Chondrocyte (in vitro differentiated cells): ENCODE measurements around the gene TMC4. TPM values are rescaled to one million over a fixed set of nuclear protein-coding genes. Genes with fewer than 3 reads are reported as not detected.

Experiments used
- DNase-seq: peaks from one replicate; pipeline ENCODE4 v3.0.0; 2021; ENCODE audit warnings: mixed read lengths, low spot score
- H3K27ac Mint-ChIP-seq: one replicate; pipeline ENCODE4 v1.8.0; 2021; ENCODE audit warnings: mild to moderate bottlenecking, moderate library complexity, mixed read lengths; ENCODE audit not compliant: unreplicated experiment
- H3K27me3 Mint-ChIP-seq: 2 replicates; pipeline ENCODE4 v1.8.0; 2021; ENCODE audit warnings: low read depth, mixed read lengths
- H3K36me3 Mint-ChIP-seq: 2 replicates; pipeline ENCODE4 v1.8.0; 2021; ENCODE audit warnings: low read depth, mixed read lengths
- H3K4me1 Mint-ChIP-seq: 2 replicates; pipeline ENCODE4 v1.8.0; 2021; ENCODE audit warnings: low read depth, mild to moderate bottlenecking, mixed read lengths
- H3K4me3 Mint-ChIP-seq: one replicate; pipeline ENCODE4 v1.8.0; 2021; ENCODE audit warnings: mild to moderate bottlenecking, moderate library complexity, mixed read lengths; ENCODE audit not compliant: unreplicated experiment
- H3K9me3 Mint-ChIP-seq: 2 replicates; pipeline ENCODE4 v1.8.0; 2021; ENCODE audit warnings: low read depth, mixed read lengths
- CTCF ChIP-seq: fragments of 200-600 bp; sonication (generic); IDR thresholded peaks from 2 replicates; pipeline ENCODE4 v1.5.0; 2021; ENCODE audit warnings: antibody characterized with exemption, mild to moderate bottlenecking, moderate library complexity
- total RNA-seq: library from RNA; stranded (reverse); gene quantifications from 3 replicates; pipeline ENCODE4 v1.2.1, GENCODE V29; 2021

TMC4 gene
- total RNA-seq, 1 donor from 2014 or later: 3.7 TPM

- no peak for TF ChIP-seq CTCF
- peak within 1 kb of the TSS; percentile 86 for H3K4me3 Mint-ChIP-seq
- H3K4me1 Mint-ChIP-seq: peaks cover 34% of the 10 kb centered on the region
- H3K27ac Mint-ChIP-seq: peak within 1 kb of the TSS; percentile 99
- H3K36me3 Mint-ChIP-seq: peaks cover 8% of the 10 kb centered on the region
- no peaks in the 10 kb centered on the region for H3K27me3 Mint-ChIP-seq
- H3K9me3 Mint-ChIP-seq: no peaks in the 10 kb centered on the region
- peak; percentile 96 for DNase-seq
Measured at GRCh38 chr19:54191011-54191810, 18.3 kb upstream of the TMC4 start, which contains the start of gene TSEN34. TSEN34 (plus strand) TSS chr19:54191308; CDS start chr19:54191365, 57 bp downstream.

GRCh38 chr19:54190503-54191010, 17.6 kb upstream of the TMC4 start:
- peaks cover 34% of the 10 kb centered on the region for H3K4me1 Mint-ChIP-seq
- peak; percentile 99 for DNase-seq
- H3K27me3 Mint-ChIP-seq: no peaks in the 10 kb centered on the region
- H3K4me3 Mint-ChIP-seq: peak overlapping the region; percentile 86
- H3K9me3 Mint-ChIP-seq: no peaks in the 10 kb centered on the region
- peaks cover 7% of the 10 kb centered on the region for H3K36me3 Mint-ChIP-seq
- H3K27ac Mint-ChIP-seq: peak overlapping the region; percentile 99
- no peak for TF ChIP-seq CTCF

- H3K4me3 Mint-ChIP-seq: peak overlapping the region; percentile 86
- DNase-seq: peak; percentile 100
- H3K4me1 Mint-ChIP-seq: peaks cover 34% of the 10 kb centered on the region
- H3K36me3 Mint-ChIP-seq: peaks cover 6% of the 10 kb centered on the region
- no peaks in the 10 kb centered on the region for H3K9me3 Mint-ChIP-seq
- no peaks in the 10 kb centered on the region for H3K27me3 Mint-ChIP-seq
- peak overlapping the region; percentile 99 for H3K27ac Mint-ChIP-seq
- no peak for TF ChIP-seq CTCF
Measured at GRCh38 chr19:54189735-54190502, 17.0 kb upstream of the TMC4 start.

DNA sequence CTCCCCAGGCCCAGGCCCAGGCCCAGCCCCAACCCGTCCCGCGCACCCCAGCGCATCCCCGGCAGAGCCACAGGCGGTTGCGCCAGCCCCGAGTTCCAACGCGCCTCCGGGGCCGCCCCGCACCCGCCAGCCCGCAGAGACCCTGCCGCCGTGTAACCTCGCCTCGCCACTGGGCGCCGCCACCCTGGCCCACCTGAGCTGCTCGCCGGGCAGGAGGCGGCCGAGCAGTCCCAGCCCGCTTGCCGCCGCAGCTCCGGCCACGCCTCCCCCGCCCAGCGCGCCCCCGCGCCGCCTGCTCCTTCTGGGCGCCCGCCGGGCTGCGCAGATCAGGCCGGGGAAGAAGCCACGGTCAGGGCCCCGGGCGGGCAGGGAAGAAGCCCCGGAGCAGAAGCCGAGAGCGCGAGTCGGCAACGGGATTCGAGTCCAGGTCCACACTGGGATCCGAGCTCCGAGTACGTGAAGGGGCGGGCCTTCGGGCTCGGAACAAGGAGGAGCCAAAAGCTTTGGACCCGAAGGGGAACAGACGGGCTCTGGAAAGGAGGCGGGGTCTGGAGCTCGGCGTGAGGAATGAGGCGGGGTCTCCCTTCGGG, 16.3 kb upstream of the TMC4 start, which contains the start of gene MBOAT7:
Gene MBOAT7 (minus strand): TSS at position 436 of the 590 bp plus-strand sequence. CDS start 1,072 bp downstream, outside the sequence.
- Mint-ChIP-seq H3K36me3 (peaks cover 6% of the 10 kb centered on the region), H3K27ac (peak within 1 kb of the TSS; percentile 99), H3K4me3 (peak within 1 kb of the TSS; percentile 86), H3K27me3 (no peaks in the 10 kb centered on the region), H3K9me3 (no peaks in the 10 kb centered on the region), H3K4me1 (peaks cover 34% of the 10 kb centered on the region)
- DNase-seq: peak; percentile 90
- TF ChIP-seq CTCF: peak; percentile 57
